ENCODE data around the gene HOXB6. TPM values are rescaled to one million over a fixed set of nuclear protein-coding genes. Genes with fewer than 3 reads are reported as not detected.
A peak's percentile ranks its signal among the peaks of the same experiment; 100 is the strongest.

HOXB6 gene
- total and polyA plus RNA-seq, 7 experiments from 2014 or later, result 0.34 TPM; not detected in 6

DNA sequence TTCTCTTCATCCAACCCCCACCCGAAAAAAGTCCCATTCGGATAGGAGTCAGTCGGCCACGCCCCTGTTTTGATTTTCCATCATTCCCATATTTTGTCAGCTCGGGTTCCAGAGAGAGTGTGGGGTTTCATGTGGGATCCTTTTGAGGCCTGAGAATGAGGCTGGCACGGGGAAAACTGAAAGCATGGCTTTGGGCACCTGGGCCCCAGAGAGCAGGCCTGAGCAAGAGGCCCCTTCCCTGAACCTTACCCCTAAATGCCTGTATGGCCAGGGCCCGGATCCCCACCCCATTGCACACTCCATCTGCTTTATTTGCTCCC, 22.1 kb downstream of the HOXB6 start:
- H3K36me3 Mint-ChIP-seq, result peaks cover 0 to 18% (median 3%) of the 10 kb centered on the region in 5 donors
- Histone ChIP-seq H3K27me3 (ENCODE audit: control insufficient read depth in 2 of 2, insufficient read depth in 2 of 2, low read length in 2 of 2) (peaks cover 14 to 62% of the 10 kb centered on the region in 2 donors), H3K4me3 (ENCODE audit: low read length) (peak overlapping the region; percentile 31), H3K36me3 (ENCODE audit: control insufficient read depth in 2 of 3, insufficient read depth in 3 of 3, low read length in 3 of 3) (no peaks in the 10 kb centered on the region), H3K27ac (ENCODE audit: low read depth, low read length) (no peak overlapping the region), H3K4me1 (ENCODE audit: control insufficient read depth in 2 of 2, insufficient read depth in 2 of 2, low read length in 2 of 2) (peaks cover 16 to 34% of the 10 kb centered on the region in 2 donors), H3K9me3 (ENCODE audit: control insufficient read depth in 2 of 3, low read length in 3 of 3) (no peaks in the 10 kb centered on the region)
- peak overlapping the region in 2 of 9 donors; percentile 14 to 23 for H3K27ac Mint-ChIP-seq
- H3K9me3 Mint-ChIP-seq, result peaks cover 0 to 3% (median 0%) of the 10 kb centered on the region in 11 donors
- H3K4me3 Mint-ChIP-seq, result peak overlapping the region; percentile 13 to 82 (median 69)
- POLR2A ChIA-PET, result interaction anchor here (1.1 to 2.6 kb wide), 3 partner anchors 10 to 90 kb away, joined by 4 to 20 read pairs (median 6); no protein-coding TSS in a partner anchor
- DNase-seq (no peak), ATAC-seq (no peak)
- CTCF ChIA-PET, result interaction anchor here (0.9 to 1.2 kb wide), 5 partner anchors 8 to 320 kb away, joined by 3 to 5 read pairs (median 3); no protein-coding TSS in a partner anchor
- intact Hi-C loops (cut with micrococcal nuclease), result no loop called here
- H3K27me3 Mint-ChIP-seq, result peaks cover 82 to 94% (median 91%) of the 10 kb centered on the region in 5 donors
- H3K4me1 Mint-ChIP-seq, result peaks cover 29 to 75% (median 60%) of the 10 kb centered on the region in 7 donors

DNA sequence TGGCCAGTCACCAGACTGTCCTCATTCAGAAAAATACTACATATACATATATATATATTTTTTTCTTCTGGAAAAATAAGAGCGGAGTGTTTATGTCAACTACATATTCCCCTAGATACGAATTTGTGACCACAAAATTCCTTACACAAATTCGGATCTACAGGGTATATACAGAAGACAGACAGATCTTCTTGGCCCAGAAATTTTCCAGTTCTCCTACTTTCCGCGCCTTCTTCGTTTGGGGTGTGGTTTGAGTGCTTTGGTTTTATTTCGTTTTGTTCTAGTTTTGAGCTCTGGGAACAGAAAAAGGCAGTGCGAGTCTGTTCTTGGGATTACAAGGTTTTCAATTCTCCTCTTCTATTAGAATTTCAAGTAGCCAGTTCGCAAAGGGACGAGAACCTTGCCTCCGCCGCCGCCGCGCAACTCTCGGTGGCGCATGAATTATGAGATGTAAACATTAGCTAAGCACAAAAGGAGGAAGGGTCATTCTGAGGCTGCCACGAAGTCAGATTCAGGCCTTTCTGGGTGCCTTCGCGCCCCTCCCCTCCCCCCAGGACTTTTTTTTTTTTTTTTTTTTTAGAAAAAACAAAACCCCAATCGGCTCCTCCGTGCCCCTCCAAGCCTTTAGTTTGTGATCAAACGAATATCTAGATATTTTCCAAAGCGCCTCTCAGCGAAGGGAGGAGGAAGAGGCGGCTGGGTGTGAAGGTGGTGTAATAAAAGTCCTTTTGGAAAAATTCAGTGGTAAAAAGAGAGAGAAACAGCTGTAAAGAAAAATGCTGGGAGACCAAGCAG, 24.8 kb downstream of the HOXB6 start:
- ChIA-PET CTCF (interaction anchor here (0.7 kb wide), 1 partner anchor 18 kb away, joined by 3 read pairs; no protein-coding TSS in a partner anchor), POLR2A (interaction anchor here (0.6 to 1.1 kb wide), 3 partner anchors 34 to 279 kb away, joined by 3 to 4 read pairs (median 3); no protein-coding TSS in a partner anchor)
- DNase-seq, result no peak
- Mint-ChIP-seq H3K4me3 (peak overlapping the region; percentile 38 to 94 (median 90)), H3K27ac (peak overlapping the region in 2 of 9 donors; percentile 78 to 79), H3K36me3 (peaks cover 0 to 16% (median 0%) of the 10 kb centered on the region in 5 donors), H3K9me3 (peaks cover 0 to 4% (median 0%) of the 10 kb centered on the region in 11 donors), H3K4me1 (peaks cover 12 to 65% (median 53%) of the 10 kb centered on the region in 7 donors), H3K27me3 (peaks cover 60 to 78% (median 63%) of the 10 kb centered on the region in 5 donors)
- no peak for ATAC-seq
- Histone ChIP-seq H3K27ac (ENCODE audit: low read depth, low read length) (no peak overlapping the region), H3K36me3 (ENCODE audit: control insufficient read depth in 2 of 3, insufficient read depth in 3 of 3, low read length in 3 of 3) (no peaks in the 10 kb centered on the region), H3K9me3 (ENCODE audit: control insufficient read depth in 2 of 3, low read length in 3 of 3) (no peaks in the 10 kb centered on the region), H3K4me3 (ENCODE audit: low read length) (no peak overlapping the region), H3K27me3 (ENCODE audit: control insufficient read depth in 2 of 2, insufficient read depth in 2 of 2, low read length in 2 of 2) (peaks cover 6 to 41% of the 10 kb centered on the region in 2 donors), H3K4me1 (ENCODE audit: control insufficient read depth in 2 of 2, insufficient read depth in 2 of 2, low read length in 2 of 2) (peaks cover 15 to 28% of the 10 kb centered on the region in 2 donors)
- intact Hi-C loops (cut with micrococcal nuclease), result loop anchor here in 1 of 2 donors (5.0 kb wide), 1 partner anchor 68 kb away; no protein-coding TSS in a partner anchor

DNA sequence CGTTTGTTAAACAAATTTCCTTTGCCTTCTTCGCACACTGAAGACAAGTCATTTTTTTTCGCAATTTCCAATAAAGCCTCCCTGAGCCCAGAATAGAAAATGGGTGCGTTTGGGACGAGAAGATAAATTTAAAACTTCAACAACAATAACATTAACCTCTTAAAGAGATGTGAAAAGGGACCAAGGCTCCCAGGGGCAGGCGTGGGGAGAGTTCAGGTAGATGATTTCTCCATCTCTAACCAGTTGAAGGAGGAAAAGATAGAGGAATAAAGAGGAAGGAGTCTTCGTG, 25.4 kb downstream of the HOXB6 start:
- intact Hi-C loops (cut with micrococcal nuclease), result loop anchor here in 1 of 2 donors (5.0 kb wide), 1 partner anchor 67 kb away; no protein-coding TSS in a partner anchor
- Mint-ChIP-seq H3K4me1 (peaks cover 12 to 63% (median 52%) of the 10 kb centered on the region in 7 donors), H3K9me3 (peaks cover 0 to 4% (median 0%) of the 10 kb centered on the region in 11 donors), H3K27ac (peak overlapping the region in 2 of 9 donors; percentile 69 to 78), H3K27me3 (peaks cover 55 to 77% (median 58%) of the 10 kb centered on the region in 5 donors), H3K4me3 (peak overlapping the region; percentile 88 to 94 (median 90)), H3K36me3 (peaks cover 0 to 16% (median 0%) of the 10 kb centered on the region in 5 donors)
- peaks cover 6 to 40% of the 10 kb centered on the region in 2 donors for H3K27me3 ChIP-seq (ENCODE audit: control insufficient read depth in 2 of 2, insufficient read depth in 2 of 2, low read length in 2 of 2)
- no peak overlapping the region for H3K27ac ChIP-seq (ENCODE audit: low read depth, low read length)
- H3K36me3 ChIP-seq (ENCODE audit: control insufficient read depth in 2 of 3, insufficient read depth in 3 of 3, low read length in 3 of 3), result no peaks in the 10 kb centered on the region
- ATAC-seq (no peak), DNase-seq (no peak)
- H3K4me3 ChIP-seq (ENCODE audit: low read length), result peak overlapping the region; percentile 78
- H3K4me1 ChIP-seq (ENCODE audit: control insufficient read depth in 2 of 2, insufficient read depth in 2 of 2, low read length in 2 of 2), result peaks cover 15 to 27% of the 10 kb centered on the region in 2 donors
- H3K9me3 ChIP-seq (ENCODE audit: control insufficient read depth in 2 of 3, low read length in 3 of 3), result no peaks in the 10 kb centered on the region
- POLR2A ChIA-PET, result interaction anchor here (0.7 to 1.2 kb wide), 2 partner anchors 32 to 34 kb away, joined by 3 read pairs; no protein-coding TSS in a partner anchor
- CTCF ChIA-PET, result interaction anchor here (0.7 to 1.1 kb wide), 2 partner anchors 18 to 87 kb away, joined by 3 to 4 read pairs; no protein-coding TSS in a partner anchor

DNA sequence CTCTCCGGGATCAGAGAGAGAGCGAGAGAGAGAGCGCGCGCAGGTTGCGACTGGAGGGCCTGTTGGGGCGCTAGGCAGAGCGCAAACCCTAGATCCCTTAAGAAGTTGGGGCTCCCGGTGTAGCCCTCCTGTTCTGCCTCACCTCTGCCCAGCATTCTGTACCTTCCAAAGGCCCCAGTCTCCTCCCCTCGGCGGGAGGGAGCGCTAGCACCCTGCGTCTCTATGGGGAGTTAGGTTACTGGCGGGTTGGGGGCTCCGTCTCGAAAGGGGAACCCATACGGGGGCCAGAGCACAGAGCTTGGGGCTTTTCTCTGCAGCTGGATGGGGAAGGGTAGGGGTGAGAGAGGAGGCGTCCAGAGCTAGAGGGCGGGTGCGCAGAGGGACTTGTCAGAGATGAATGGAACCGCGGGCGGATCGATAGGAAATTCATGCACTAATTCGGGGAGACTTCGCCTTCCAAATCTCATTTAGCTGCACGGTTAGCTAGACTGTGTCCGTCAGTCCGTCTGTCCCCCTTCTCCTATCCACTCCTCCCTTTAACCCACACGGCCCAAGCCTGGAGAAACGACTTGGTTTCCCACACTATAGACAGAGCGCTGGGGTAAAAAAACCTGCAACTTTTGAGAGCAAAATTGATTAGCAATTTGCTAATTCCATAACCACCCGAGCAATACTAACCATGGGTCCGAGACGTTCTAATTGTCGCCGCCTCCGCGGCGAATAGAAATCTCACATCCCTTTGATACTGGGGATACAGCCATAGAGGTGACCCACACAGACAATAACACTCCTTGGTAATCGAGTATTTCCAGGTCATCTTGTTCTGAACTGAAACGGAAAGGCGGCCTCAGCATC, 25.9 kb downstream of the HOXB6 start:
- Histone ChIP-seq H3K9me3 (ENCODE audit: control insufficient read depth in 2 of 3, low read length in 3 of 3) (no peaks in the 10 kb centered on the region), H3K36me3 (ENCODE audit: control insufficient read depth in 2 of 3, insufficient read depth in 3 of 3, low read length in 3 of 3) (no peaks in the 10 kb centered on the region), H3K27me3 (ENCODE audit: control insufficient read depth in 2 of 2, insufficient read depth in 2 of 2, low read length in 2 of 2) (peaks cover 6 to 40% of the 10 kb centered on the region in 2 donors), H3K4me1 (ENCODE audit: control insufficient read depth in 2 of 2, insufficient read depth in 2 of 2, low read length in 2 of 2) (peaks cover 15 to 27% of the 10 kb centered on the region in 2 donors), H3K4me3 (ENCODE audit: low read length) (peak overlapping the region; percentile 78), H3K27ac (ENCODE audit: low read depth, low read length) (no peak overlapping the region)
- intact Hi-C loops (cut with micrococcal nuclease), result loop anchor here (1.0 to 5.0 kb wide), 4 partner anchors 35 to 87 kb away; no protein-coding TSS in a partner anchor
- Mint-ChIP-seq H3K4me3 (peak overlapping the region; percentile 88 to 94 (median 90)), H3K27me3 (peaks cover 49 to 71% (median 55%) of the 10 kb centered on the region in 5 donors), H3K27ac (peak overlapping the region in 7 of 9 donors; percentile 26 to 89 (median 69)), H3K4me1 (peaks cover 12 to 63% (median 52%) of the 10 kb centered on the region in 7 donors), H3K36me3 (peaks cover 0 to 16% (median 0%) of the 10 kb centered on the region in 5 donors), H3K9me3 (peaks cover 0 to 4% (median 0%) of the 10 kb centered on the region in 11 donors)
- DNase-seq (no peak), ATAC-seq (peak; percentile 54)
- ChIA-PET POLR2A (interaction anchor here (0.7 to 2.1 kb wide), 3 partner anchors 14 to 38 kb away, joined by 3 to 6 read pairs (median 5); partner anchors contain the start of gene HOXB5), CTCF (interaction anchor here (0.8 to 1.1 kb wide), 2 partner anchors 78 to 86 kb away, joined by 3 to 4 read pairs; no protein-coding TSS in a partner anchor)

DNA sequence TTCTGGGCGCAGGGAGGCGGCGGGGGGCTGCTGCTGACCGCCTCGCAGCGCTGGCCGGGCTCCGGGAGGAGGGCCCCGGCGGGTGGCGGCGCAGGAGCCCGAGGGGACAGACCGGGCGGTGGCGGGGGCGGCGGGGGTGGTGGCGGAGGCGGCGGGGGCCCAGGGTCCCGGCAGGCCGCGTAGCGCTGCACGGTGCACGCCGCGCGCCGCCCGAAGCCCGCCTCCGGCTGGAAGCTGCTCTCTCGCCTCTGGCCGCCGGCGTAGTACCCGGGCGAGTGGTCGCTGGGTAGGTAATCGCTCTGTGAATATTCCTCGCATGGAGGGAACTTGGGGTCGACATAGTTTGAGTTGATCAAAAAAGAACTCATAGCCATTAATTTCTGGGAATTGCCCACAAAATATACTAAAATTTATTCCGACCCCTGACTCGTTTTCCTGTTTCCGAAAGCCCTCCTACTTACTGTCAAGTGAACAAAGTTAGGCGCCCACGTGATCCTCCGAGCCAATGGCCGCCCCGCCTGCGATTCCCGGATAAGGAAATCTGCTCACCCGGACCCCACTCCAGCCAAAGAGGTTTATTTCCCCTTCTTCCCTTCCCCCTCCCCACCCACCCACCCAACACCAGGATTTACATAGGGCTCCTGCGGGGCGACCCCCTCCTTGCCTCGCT, 26.7 kb downstream of the HOXB6 start, which contains the start of gene HOXB4:
Gene HOXB4 (minus strand): TSS at position 405 of the 670 bp plus-strand sequence. CDS start 31 bp downstream, at position 374.
- CTCF ChIA-PET, result interaction anchor here (0.8 to 1.1 kb wide), 2 partner anchors 77 to 85 kb away, joined by 3 to 4 read pairs; no protein-coding TSS in a partner anchor
- ATAC-seq (peak; percentile 83), DNase-seq (peak in 6 of 9 donors; percentile 51 to 74 (median 57))
- POLR2A ChIA-PET, result interaction anchor here (1.2 to 2.1 kb wide), 2 partner anchors 15 to 31 kb away, joined by 3 to 6 read pairs; partner anchors contain the start of gene HOXB5
- peaks cover 6 to 36% of the 10 kb centered on the region in 2 donors for H3K27me3 ChIP-seq (ENCODE audit: control insufficient read depth in 2 of 2, insufficient read depth in 2 of 2, low read length in 2 of 2)
- intact Hi-C loops (cut with micrococcal nuclease), result loop anchor here (1.0 to 5.0 kb wide), 4 partner anchors 34 to 86 kb away; no protein-coding TSS in a partner anchor
- H3K36me3 ChIP-seq (ENCODE audit: control insufficient read depth in 2 of 3, insufficient read depth in 3 of 3, low read length in 3 of 3), result no peaks in the 10 kb centered on the region
- peaks cover 15 to 27% of the 10 kb centered on the region in 2 donors for H3K4me1 ChIP-seq (ENCODE audit: control insufficient read depth in 2 of 2, insufficient read depth in 2 of 2, low read length in 2 of 2)
- Mint-ChIP-seq H3K9me3 (peaks cover 0 to 4% (median 0%) of the 10 kb centered on the region in 11 donors), H3K4me3 (peak within 1 kb of the TSS; percentile 88 to 94 (median 90)), H3K36me3 (peaks cover 0 to 13% (median 0%) of the 10 kb centered on the region in 5 donors), H3K27me3 (peaks cover 44 to 70% (median 49%) of the 10 kb centered on the region in 5 donors), H3K4me1 (peaks cover 12 to 62% (median 52%) of the 10 kb centered on the region in 7 donors), H3K27ac (peak within 1 kb of the TSS; percentile 26 to 89 (median 66))
- H3K9me3 ChIP-seq (ENCODE audit: control insufficient read depth in 2 of 3, low read length in 3 of 3), result no peaks in the 10 kb centered on the region
- peak within 1 kb of the TSS; percentile 78 for H3K4me3 ChIP-seq (ENCODE audit: low read length)
- no peak within 1 kb of the TSS for H3K27ac ChIP-seq (ENCODE audit: low read depth, low read length)
